HepG2 (cell line): ENCODE data around the gene CIT. TPM values are rescaled to one million over a fixed set of nuclear protein-coding genes. Genes with fewer than 3 reads are reported as not detected.

Source experiments
- CENPX ChIP-seq: sonication (generic); formaldehyde crosslinking; IDR thresholded peaks from 2 replicates; pipeline ENCODE4 v1.9.0; 2021; ENCODE audit warnings: mild to moderate bottlenecking, missing genetic modification reagents, moderate library complexity
- GFI1 ChIP-seq: sonication (generic); formaldehyde crosslinking; IDR thresholded peaks from 2 replicates; pipeline ENCODE4 v1.5.0; 2020; ENCODE audit warnings: missing genetic modification reagents, mild to moderate bottlenecking, borderline replicate concordance
- GTF2F1 ChIP-seq: fragments of 150-350 bp; IDR thresholded peaks from 2 replicates; pipeline ENCODE4 v1.6.1; 2014; ENCODE audit warnings: low read length
- PAF1 ChIP-seq: IDR thresholded peaks from 2 replicates; pipeline ENCODE4 v1.6.1; 2016; ENCODE audit warnings: missing genetic modification reagents, missing compliant biosample characterization
- ZKSCAN1 ChIP-seq: fragments of 150-350 bp; IDR thresholded peaks from 2 replicates; pipeline ENCODE4 v1.6.1; 2014; ENCODE audit warnings: low read length
- polyA plus RNA-seq, 8 experiments: library from polyadenylated mRNA; depleted of rRNA in 3 of 8; stranded (reverse) in 7 of 8; unstranded in 1 of 8; fragments of >200 nt; fragmentation: Illumina TruSeq in 4 of 8; extraction: Trizol in 4 of 8; gene quantifications; 2 replicates each; pipeline versions ENCODE4 v1.2.1 to v1.2.3, GENCODE V29; 2011 to 2016; ENCODE audit warnings: low read depth in 4 of 8, missing spikeins in 1 of 8, mixed read lengths in 1 of 8; ENCODE audit not compliant: insufficient read depth in 1 of 8
- total RNA-seq, 5 experiments: library from RNA; depleted of rRNA; stranded (reverse); fragments of >200 nt; fragmentation: Illumina TruSeq; extraction: Trizol; gene quantifications; 2 replicates each; pipeline ENCODE4 v1.2.3, GENCODE V29; 2016; ENCODE audit warnings: low read depth in 1 of 5
- TF ChIP-seq, protein P1 (sequence below): sonication (generic); formaldehyde crosslinking; IDR thresholded peaks from 2 replicates; pipeline ENCODE4 v1.4.0; 2020; ENCODE audit warnings: missing genetic modification reagents
- TF ChIP-seq, protein P2 (sequence below): IDR thresholded peaks from 2 replicates; pipeline ENCODE4 v1.4.0; 2020; ENCODE audit warnings: mild to moderate bottlenecking, missing genetic modification reagents

Gene CIT
- total and polyA plus RNA-seq, 2 of the 13 experiments (the other 11 are each of a cell fraction or from before 2014, with no cell fraction given): 7.7 to 11.7 TPM

DNA sequence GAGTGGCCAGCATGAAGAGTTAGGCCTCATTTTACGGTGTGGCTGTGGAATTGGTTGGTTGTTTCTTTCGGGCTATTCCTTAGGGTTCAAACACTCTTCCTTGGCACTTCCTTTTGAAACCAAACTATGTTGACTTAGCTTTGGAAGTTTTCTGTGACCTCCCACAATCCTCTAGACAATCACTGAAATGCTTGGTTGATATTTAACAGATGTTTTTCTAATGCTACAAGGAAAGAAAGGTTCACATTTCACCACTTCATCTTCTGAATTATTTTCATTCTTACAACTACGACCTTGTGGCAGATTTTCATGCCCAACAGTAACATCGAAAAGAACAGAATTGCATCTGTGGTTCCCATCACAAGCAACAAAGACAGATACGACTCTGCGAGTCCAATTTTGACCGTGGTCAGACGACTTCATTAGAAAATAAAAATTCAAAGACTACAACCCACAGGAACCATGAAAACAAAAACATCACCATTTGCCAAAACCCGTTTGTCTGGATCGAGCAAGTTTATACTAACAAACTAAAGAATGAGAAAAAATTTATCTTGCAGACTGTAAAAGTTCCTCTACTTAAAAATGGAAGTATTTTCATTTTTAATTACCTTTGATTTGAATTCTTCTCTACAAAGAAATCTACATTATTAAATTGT lies 192.3 kb downstream of the CIT start (continued):
- TF ChIP-seq, protein P1, sequence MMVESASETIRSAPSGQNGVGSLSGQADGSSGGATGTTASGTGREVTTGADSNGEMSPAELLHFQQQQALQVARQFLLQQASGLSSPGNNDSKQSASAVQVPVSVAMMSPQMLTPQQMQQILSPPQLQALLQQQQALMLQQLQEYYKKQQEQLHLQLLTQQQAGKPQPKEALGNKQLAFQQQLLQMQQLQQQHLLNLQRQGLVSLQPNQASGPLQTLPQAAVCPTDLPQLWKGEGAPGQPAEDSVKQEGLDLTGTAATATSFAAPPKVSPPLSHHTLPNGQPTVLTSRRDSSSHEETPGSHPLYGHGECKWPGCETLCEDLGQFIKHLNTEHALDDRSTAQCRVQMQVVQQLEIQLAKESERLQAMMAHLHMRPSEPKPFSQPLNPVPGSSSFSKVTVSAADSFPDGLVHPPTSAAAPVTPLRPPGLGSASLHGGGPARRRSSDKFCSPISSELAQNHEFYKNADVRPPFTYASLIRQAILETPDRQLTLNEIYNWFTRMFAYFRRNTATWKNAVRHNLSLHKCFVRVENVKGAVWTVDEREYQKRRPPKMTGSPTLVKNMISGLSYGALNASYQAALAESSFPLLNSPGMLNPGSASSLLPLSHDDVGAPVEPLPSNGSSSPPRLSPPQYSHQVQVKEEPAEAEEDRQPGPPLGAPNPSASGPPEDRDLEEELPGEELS (CRISPR knock-in tag): peak; percentile 23; the same call in 1 of the 2 replicates
- no peak for TF ChIP-seq ZKSCAN1
- no peak for TF ChIP-seq CENPX (CRISPR knock-in tag)
- TF ChIP-seq GTF2F1: no peak
- TF ChIP-seq, protein P2, sequence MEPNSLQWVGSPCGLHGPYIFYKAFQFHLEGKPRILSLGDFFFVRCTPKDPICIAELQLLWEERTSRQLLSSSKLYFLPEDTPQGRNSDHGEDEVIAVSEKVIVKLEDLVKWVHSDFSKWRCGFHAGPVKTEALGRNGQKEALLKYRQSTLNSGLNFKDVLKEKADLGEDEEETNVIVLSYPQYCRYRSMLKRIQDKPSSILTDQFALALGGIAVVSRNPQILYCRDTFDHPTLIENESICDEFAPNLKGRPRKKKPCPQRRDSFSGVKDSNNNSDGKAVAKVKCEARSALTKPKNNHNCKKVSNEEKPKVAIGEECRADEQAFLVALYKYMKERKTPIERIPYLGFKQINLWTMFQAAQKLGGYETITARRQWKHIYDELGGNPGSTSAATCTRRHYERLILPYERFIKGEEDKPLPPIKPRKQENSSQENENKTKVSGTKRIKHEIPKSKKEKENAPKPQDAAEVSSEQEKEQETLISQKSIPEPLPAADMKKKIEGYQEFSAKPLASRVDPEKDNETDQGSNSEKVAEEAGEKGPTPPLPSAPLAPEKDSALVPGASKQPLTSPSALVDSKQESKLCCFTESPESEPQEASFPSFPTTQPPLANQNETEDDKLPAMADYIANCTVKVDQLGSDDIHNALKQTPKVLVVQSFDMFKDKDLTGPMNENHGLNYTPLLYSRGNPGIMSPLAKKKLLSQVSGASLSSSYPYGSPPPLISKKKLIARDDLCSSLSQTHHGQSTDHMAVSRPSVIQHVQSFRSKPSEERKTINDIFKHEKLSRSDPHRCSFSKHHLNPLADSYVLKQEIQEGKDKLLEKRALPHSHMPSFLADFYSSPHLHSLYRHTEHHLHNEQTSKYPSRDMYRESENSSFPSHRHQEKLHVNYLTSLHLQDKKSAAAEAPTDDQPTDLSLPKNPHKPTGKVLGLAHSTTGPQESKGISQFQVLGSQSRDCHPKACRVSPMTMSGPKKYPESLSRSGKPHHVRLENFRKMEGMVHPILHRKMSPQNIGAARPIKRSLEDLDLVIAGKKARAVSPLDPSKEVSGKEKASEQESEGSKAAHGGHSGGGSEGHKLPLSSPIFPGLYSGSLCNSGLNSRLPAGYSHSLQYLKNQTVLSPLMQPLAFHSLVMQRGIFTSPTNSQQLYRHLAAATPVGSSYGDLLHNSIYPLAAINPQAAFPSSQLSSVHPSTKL: peak; percentile 39; the same call in 1 of the 2 replicates
- peak; percentile 89 for TF ChIP-seq GFI1
- no peak for TF ChIP-seq PAF1 (CRISPR knock-in tag)
